Gastrocnemius medialis (tissue), 4 donors: ENCODE results near the gene DYTN.

Experiments used
- POLR2A ChIP-seq, 2 donors: fragments of 450-650 bp; IDR thresholded peaks; one replicate each; pipeline ENCODE4 v1.6.1; 2017; ENCODE audit warnings: antibody characterized with exemption in 2 of 2, mild to moderate bottlenecking in 2 of 2, moderate library complexity in 2 of 2
- TF ChIP-seq, protein P1 (sequence below), 5 experiments: fragments of 450-650 bp in 3 of 5; fragments of 200-600 bp in 2 of 5; sonication (generic) in 2 of 5; IDR thresholded peaks in 4 of 5; conservative IDR thresholded peaks in 1 of 5; 1 replicate in 4 of 5; 2 replicates in 1 of 5; pipeline ENCODE4 v1.5.1; 2016 to 2019; ENCODE audit warnings: antibody characterized with exemption in 5 of 5, mild to moderate bottlenecking in 3 of 5, moderate library complexity in 3 of 5

DNA sequence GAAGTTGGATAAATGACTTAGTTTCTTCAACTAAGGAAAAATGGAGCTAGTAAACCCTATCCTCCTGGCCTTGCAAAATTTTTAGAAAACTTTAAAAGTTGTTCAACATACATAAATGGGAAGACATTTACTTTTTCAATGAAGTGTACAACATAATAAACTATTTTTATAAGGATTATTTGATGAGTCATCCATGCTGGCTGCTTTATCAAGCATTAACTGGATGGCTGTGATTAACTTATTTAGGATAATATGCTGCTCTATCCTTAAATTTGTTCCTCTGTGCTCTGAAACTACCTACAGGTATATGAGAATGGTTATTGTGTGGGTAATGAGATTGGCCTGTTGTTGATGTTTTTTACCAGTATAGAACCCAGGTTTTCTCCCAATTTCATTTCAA is 21.3 kb downstream of the DYTN start:
- no peak for TF ChIP-seq POLR2A (IDR thresholded peaks at IDR 0.05)
- TF ChIP-seq, protein P1, sequence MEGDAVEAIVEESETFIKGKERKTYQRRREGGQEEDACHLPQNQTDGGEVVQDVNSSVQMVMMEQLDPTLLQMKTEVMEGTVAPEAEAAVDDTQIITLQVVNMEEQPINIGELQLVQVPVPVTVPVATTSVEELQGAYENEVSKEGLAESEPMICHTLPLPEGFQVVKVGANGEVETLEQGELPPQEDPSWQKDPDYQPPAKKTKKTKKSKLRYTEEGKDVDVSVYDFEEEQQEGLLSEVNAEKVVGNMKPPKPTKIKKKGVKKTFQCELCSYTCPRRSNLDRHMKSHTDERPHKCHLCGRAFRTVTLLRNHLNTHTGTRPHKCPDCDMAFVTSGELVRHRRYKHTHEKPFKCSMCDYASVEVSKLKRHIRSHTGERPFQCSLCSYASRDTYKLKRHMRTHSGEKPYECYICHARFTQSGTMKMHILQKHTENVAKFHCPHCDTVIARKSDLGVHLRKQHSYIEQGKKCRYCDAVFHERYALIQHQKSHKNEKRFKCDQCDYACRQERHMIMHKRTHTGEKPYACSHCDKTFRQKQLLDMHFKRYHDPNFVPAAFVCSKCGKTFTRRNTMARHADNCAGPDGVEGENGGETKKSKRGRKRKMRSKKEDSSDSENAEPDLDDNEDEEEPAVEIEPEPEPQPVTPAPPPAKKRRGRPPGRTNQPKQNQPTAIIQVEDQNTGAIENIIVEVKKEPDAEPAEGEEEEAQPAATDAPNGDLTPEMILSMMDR (IDR thresholded peaks at IDR 0.05 in 4 of 5, conservative IDR thresholded peaks at IDR 0.05 in 1 of 5) = no peak
